ENCODE data around the gene TMEM130.

TMEM130 gene

GRCh38 chr7:98869597-98870120 lies at the start of gene TMEM130:
TSS of gene TMEM130 (minus strand) at chr7:98870014. CDS start at chr7:98869861, 153 bp downstream.
- in situ Hi-C loops (cut with HindIII; ENCODE audit: low sequenced_read_pairs) = no loop called here

GRCh38 chr7:98917331-98917730 lies 47.5 kb upstream of the TMEM130 start:
- in situ Hi-C loops (cut with HindIII; ENCODE audit: low sequenced_read_pairs) = no loop called here

- in situ Hi-C loops (cut with HindIII; ENCODE audit: low sequenced_read_pairs) = no loop called here
These were observed 43.8 kb upstream of the TMEM130 start for GRCh38 chr7:98913612-98914011.

GRCh38 chr7:98913026-98913425 lies 43.2 kb upstream of the TMEM130 start:
- in situ Hi-C loops (cut with HindIII; ENCODE audit: low sequenced_read_pairs) = no loop called here

- in situ Hi-C loops (cut with HindIII; ENCODE audit: low sequenced_read_pairs) = no loop called here
These were observed 42.1 kb upstream of the TMEM130 start for GRCh38 chr7:98911916-98912315.

GRCh38 chr7:98910427-98910826 lies 40.6 kb upstream of the TMEM130 start:
- in situ Hi-C loops (cut with HindIII; ENCODE audit: low sequenced_read_pairs) = no loop called here

- in situ Hi-C loops (cut with HindIII; ENCODE audit: low sequenced_read_pairs) = no loop called here
These were observed 39.7 kb upstream of the TMEM130 start for GRCh38 chr7:98909487-98909886.

- in situ Hi-C loops (cut with HindIII; ENCODE audit: low sequenced_read_pairs) = no loop called here
These were observed 38.8 kb upstream of the TMEM130 start for GRCh38 chr7:98908585-98908984.

- in situ Hi-C loops (cut with HindIII; ENCODE audit: low sequenced_read_pairs) = no loop called here
These were observed 37.8 kb upstream of the TMEM130 start for GRCh38 chr7:98907570-98907969.

GRCh38 chr7:98903246-98903645 lies 33.4 kb upstream of the TMEM130 start:
- in situ Hi-C loops (cut with HindIII; ENCODE audit: low sequenced_read_pairs) = no loop called here

GRCh38 chr7:98902523-98902922 lies 32.7 kb upstream of the TMEM130 start:
- in situ Hi-C loops (cut with HindIII; ENCODE audit: low sequenced_read_pairs) = no loop called here

- in situ Hi-C loops (cut with HindIII; ENCODE audit: low sequenced_read_pairs) = no loop called here
These were observed 31.0 kb upstream of the TMEM130 start for GRCh38 chr7:98900815-98901214.

- in situ Hi-C loops (cut with HindIII; ENCODE audit: low sequenced_read_pairs) = no loop called here
These were observed 30.0 kb upstream of the TMEM130 start for GRCh38 chr7:98899816-98900215.

- in situ Hi-C loops (cut with HindIII; ENCODE audit: low sequenced_read_pairs) = loop anchor here (5.0 kb wide), 1 partner anchor 45 kb away; no protein-coding TSS in a partner anchor
These were observed 22.8 kb upstream of the TMEM130 start for GRCh38 chr7:98892609-98893008.

GRCh38 chr7:98887038-98887437 lies 17.2 kb upstream of the TMEM130 start:
- in situ Hi-C loops (cut with HindIII; ENCODE audit: low sequenced_read_pairs) = no loop called here

GRCh38 chr7:98884416-98884815 lies 14.6 kb upstream of the TMEM130 start:
- in situ Hi-C loops (cut with HindIII; ENCODE audit: low sequenced_read_pairs) = no loop called here

GRCh38 chr7:98881561-98882315 lies 11.9 kb upstream of the TMEM130 start:
- in situ Hi-C loops (cut with HindIII; ENCODE audit: low sequenced_read_pairs) = no loop called here

GRCh38 chr7:98880485-98880884 lies 10.7 kb upstream of the TMEM130 start:
- in situ Hi-C loops (cut with HindIII; ENCODE audit: low sequenced_read_pairs) = no loop called here

GRCh38 chr7:98879979-98880315 lies 10.1 kb upstream of the TMEM130 start:
- in situ Hi-C loops (cut with HindIII; ENCODE audit: low sequenced_read_pairs) = no loop called here

- in situ Hi-C loops (cut with HindIII; ENCODE audit: low sequenced_read_pairs) = no loop called here
These were observed 9.6 kb upstream of the TMEM130 start for GRCh38 chr7:98879198-98879978.

- in situ Hi-C loops (cut with HindIII; ENCODE audit: low sequenced_read_pairs) = no loop called here
These were observed 8.8 kb upstream of the TMEM130 start, which contains the start of gene TRRAP for GRCh38 chr7:98878365-98879197. TSS of gene TRRAP (plus strand) at chr7:98878532. CDS start at chr7:98881151, 2,619 bp downstream.
